ENCODE measurements around the gene LUZP1. TPM values are rescaled to one million over a fixed set of nuclear protein-coding genes. Genes with fewer than 3 reads are reported as not detected.

LUZP1 gene
- total and polyA plus RNA-seq, 10 of the 15 experiments (the other 5 are each of a cell fraction or from before 2014, with no cell fraction given): 11.3 to 28.2 (median 17.3) TPM

DNA sequence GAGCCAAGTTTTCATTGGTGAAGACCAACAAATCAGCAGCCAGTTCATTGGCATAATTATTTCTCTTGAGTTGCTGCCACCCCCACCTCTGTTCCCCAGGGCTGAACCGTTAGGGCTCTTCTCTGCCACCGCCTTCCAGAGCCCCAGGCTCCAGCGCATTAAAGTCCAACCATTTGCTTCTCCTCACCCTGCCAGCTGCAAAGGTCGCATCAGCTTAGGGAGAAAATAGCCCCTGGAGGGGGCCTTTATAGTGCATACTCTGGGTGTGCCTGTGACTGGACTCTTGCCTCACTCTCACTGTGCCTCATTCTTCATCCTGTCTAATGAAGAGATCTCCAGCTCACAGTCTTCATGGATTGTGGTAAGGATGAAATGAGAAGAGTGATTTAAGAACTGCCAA lies 99.0 kb downstream of the LUZP1 start (continued):
- TF ChIP-seq IRF5 (IDR thresholded peaks at IDR 0.05; ENCODE audit: borderline replicate concordance) (no peak), DPF2 (IDR thresholded peaks at IDR 0.05) (no peak), FOXK2 (IDR thresholded peaks at IDR 0.05) (no peak), SMC3 (IDR thresholded peaks at IDR 0.05; ENCODE audit: borderline replicate concordance, low read length) (no peak), ZBED1 (IDR thresholded peaks at IDR 0.05; ENCODE audit: borderline replicate concordance) (no peak)
- TF ChIP-seq, protein P1, sequence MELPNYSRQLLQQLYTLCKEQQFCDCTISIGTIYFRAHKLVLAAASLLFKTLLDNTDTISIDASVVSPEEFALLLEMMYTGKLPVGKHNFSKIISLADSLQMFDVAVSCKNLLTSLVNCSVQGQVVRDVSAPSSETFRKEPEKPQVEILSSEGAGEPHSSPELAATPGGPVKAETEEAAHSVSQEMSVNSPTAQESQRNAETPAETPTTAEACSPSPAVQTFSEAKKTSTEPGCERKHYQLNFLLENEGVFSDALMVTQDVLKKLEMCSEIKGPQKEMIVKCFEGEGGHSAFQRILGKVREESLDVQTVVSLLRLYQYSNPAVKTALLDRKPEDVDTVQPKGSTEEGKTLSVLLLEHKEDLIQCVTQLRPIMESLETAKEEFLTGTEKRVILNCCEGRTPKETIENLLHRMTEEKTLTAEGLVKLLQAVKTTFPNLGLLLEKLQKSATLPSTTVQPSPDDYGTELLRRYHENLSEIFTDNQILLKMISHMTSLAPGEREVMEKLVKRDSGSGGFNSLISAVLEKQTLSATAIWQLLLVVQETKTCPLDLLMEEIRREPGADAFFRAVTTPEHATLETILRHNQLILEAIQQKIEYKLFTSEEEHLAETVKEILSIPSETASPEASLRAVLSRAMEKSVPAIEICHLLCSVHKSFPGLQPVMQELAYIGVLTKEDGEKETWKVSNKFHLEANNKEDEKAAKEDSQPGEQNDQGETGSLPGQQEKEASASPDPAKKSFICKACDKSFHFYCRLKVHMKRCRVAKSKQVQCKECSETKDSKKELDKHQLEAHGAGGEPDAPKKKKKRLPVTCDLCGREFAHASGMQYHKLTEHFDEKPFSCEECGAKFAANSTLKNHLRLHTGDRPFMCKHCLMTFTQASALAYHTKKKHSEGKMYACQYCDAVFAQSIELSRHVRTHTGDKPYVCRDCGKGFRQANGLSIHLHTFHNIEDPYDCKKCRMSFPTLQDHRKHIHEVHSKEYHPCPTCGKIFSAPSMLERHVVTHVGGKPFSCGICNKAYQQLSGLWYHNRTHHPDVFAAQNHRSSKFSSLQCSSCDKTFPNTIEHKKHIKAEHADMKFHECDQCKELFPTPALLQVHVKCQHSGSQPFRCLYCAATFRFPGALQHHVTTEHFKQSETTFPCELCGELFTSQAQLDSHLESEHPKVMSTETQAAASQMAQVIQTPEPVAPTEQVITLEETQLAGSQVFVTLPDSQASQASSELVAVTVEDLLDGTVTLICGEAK (IDR thresholded peaks at IDR 0.05; ENCODE audit: borderline replicate concordance): no peak

DNA sequence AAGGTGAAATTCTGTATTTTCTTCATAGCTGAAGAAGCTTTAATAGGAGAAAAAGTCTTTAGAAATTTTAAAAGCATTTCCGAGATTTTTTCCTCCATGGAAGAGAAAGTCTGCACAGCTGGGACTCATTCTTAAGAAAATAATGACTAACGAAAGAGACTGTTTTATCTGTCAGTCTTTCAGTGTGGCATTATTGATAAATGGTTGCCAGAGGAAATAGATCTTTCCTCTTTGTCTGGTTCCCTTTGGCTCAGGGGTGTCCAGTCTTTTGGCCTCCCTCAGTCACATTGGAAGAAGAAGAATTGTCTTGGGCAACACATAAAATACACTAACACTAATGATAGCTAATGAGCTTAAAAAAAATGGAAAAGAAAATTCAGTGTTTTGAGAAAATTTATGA lies 99.5 kb downstream of the LUZP1 start:
- in situ Hi-C loops (cut with MboI): no loop called here
- H3K4me1 ChIP-seq (ENCODE audit: control insufficient read depth, insufficient read depth, low read length): no peaks in the 10 kb centered on the region
- no peaks in the 10 kb centered on the region for H3K79me2 ChIP-seq (ENCODE audit: control insufficient read depth, insufficient read depth, low read length)
- no peak for ATAC-seq
- H3K4me2 ChIP-seq (ENCODE audit: control insufficient read depth, insufficient read depth): no peak overlapping the region
- CTCF ChIA-PET: interaction anchor here (0.7 to 2.6 kb wide), 5 partner anchors 13 to 116 kb away, joined by 3 to 9 read pairs (median 3); no protein-coding TSS in a partner anchor
- RAD21 ChIA-PET (ENCODE audit: unreplicated experiment): no interaction called here
- H3K9ac ChIP-seq (ENCODE audit: control insufficient read depth, insufficient read depth, low read length): no peak overlapping the region
- H2AFZ ChIP-seq (ENCODE audit: control insufficient read depth, low read depth, low read length): no peak overlapping the region
- no peak for DNase-seq (ENCODE audit: low read depth, low spot score)
- 96% methylated on average over 2 of the region's 2 CpGs for WGBS (ENCODE audit: insufficient coverage, insufficient replicate concordance, low lambda C conversion rate, missing lambda C conversion rate)
- POLR2A ChIA-PET: no interaction called here
- no peak overlapping the region for H3K27ac ChIP-seq (ENCODE audit: control insufficient read depth, insufficient read depth)
- intact Hi-C loops (cut with micrococcal nuclease; ENCODE audit: unreplicated experiment): loop anchor here (5.0 kb wide), 1 partner anchor 92 kb away; no protein-coding TSS in a partner anchor
- no peaks in the 10 kb centered on the region for H4K20me1 ChIP-seq (ENCODE audit: control insufficient read depth, insufficient read depth)
- TF ChIP-seq E2F4 (IDR thresholded peaks at IDR 0.05; ENCODE audit: low read depth, low read length): no peak
- TF ChIP-seq, protein P2, sequence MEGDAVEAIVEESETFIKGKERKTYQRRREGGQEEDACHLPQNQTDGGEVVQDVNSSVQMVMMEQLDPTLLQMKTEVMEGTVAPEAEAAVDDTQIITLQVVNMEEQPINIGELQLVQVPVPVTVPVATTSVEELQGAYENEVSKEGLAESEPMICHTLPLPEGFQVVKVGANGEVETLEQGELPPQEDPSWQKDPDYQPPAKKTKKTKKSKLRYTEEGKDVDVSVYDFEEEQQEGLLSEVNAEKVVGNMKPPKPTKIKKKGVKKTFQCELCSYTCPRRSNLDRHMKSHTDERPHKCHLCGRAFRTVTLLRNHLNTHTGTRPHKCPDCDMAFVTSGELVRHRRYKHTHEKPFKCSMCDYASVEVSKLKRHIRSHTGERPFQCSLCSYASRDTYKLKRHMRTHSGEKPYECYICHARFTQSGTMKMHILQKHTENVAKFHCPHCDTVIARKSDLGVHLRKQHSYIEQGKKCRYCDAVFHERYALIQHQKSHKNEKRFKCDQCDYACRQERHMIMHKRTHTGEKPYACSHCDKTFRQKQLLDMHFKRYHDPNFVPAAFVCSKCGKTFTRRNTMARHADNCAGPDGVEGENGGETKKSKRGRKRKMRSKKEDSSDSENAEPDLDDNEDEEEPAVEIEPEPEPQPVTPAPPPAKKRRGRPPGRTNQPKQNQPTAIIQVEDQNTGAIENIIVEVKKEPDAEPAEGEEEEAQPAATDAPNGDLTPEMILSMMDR (IDR thresholded peaks at IDR 0.05 in 2 of 3, conservative IDR thresholded peaks at IDR 0.05 in 1 of 3; ENCODE audit: control insufficient read depth in 2 of 3, extremely low read depth in 1 of 3, insufficient read depth in 1 of 3, low read depth in 3 of 3, low read length in 3 of 3): no peak
- TF ChIP-seq SP1 (IDR thresholded peaks at IDR 0.05; ENCODE audit: low read depth, low read length): no peak
- TF ChIP-seq NR2C2 (IDR thresholded peaks at IDR 0.05; ENCODE audit: borderline replicate concordance, control insufficient read depth, insufficient read length, low read depth): no peak
- TF ChIP-seq KDM1A (IDR thresholded peaks at IDR 0.05; ENCODE audit: borderline replicate concordance): no peak
- TF ChIP-seq TBL1XR1 (IDR thresholded peaks at IDR 0.05; ENCODE audit: low read depth, low read length): no peak
- no peak for TF ChIP-seq ZNF24 (IDR thresholded peaks at IDR 0.05)
- no peak for TF ChIP-seq WRNIP1 (IDR thresholded peaks at IDR 0.05; ENCODE audit: borderline replicate concordance, low read depth, low read length)
- no peak for TF ChIP-seq ZNF217 (IDR thresholded peaks at IDR 0.05)
- H3K36me3 ChIP-seq (ENCODE audit: control insufficient read depth in 2 of 2, insufficient read depth in 2 of 2, low read length in 1 of 2): peaks cover 7 to 38% of the 10 kb centered on the region in 2 experiments
- FAIRE-seq: no peak
- no peaks in the 10 kb centered on the region for H3K27me3 ChIP-seq (replicated peaks in 1 of 2; ENCODE audit: control insufficient read depth in 2 of 2, insufficient read depth in 2 of 2, low read length in 1 of 2)
- no TSS peak for BruUV-seq (replicated peaks)
- H3K4me3 ChIP-seq: no peak overlapping the region
- no peaks in the 10 kb centered on the region for H3K9me3 ChIP-seq (replicated peaks; ENCODE audit: control insufficient read depth, insufficient read depth, low read length)
- SMC1A ChIA-PET (ENCODE audit: uncharacterized antibody, unreplicated experiment): interaction anchor here (1.4 to 2.0 kb wide), 4 partner anchors 11 to 115 kb away, joined by 4 to 8 read pairs (median 6); no protein-coding TSS in a partner anchor

All from GM12878 (cell line).